DOHH2 (cell line): Measurements from ENCODE around the gene PPP2R2D.

ENCODE experiments used
- H3F3A ChIP-seq: fragments of 200-600 bp; sonication (generic), shearing (Covaris generic); 2 replicates; pipeline ENCODE4 v1.6.0; 2016; ENCODE audit warnings: antibody characterized with exemption, mild to moderate bottlenecking; ENCODE audit not compliant: control insufficient read depth, insufficient read depth
- H3K27ac ChIP-seq: fragments of 200-600 bp; sonication (generic); 2 replicates; pipeline ENCODE4 v1.5.1; 2014; ENCODE audit warnings: low read depth, mild to moderate bottlenecking, low read length, moderate library complexity
- H3K27me3 ChIP-seq: fragments of 200-600 bp; sonication (generic); 2 replicates; pipeline ENCODE4 v1.6.1; 2014; ENCODE audit warnings: mild to moderate bottlenecking, low read length, mixed read lengths; ENCODE audit not compliant: control insufficient read depth
- H3K36me3 ChIP-seq: fragments of 200-600 bp; sonication (generic); 2 replicates; pipeline ENCODE4 v1.6.1; 2014; ENCODE audit warnings: mild to moderate bottlenecking, low read length, moderate library complexity, mixed read lengths; ENCODE audit not compliant: control insufficient read depth
- H3K4me1 ChIP-seq: fragments of 200-600 bp; sonication (generic); 2 replicates; pipeline ENCODE4 v1.6.1; 2014; ENCODE audit warnings: mild to moderate bottlenecking, low read length, mixed read lengths; ENCODE audit not compliant: control insufficient read depth
- H3K4me2 ChIP-seq: fragments of 200-600 bp; sonication (generic); 2 replicates; pipeline ENCODE4 v1.6.0; 2014; ENCODE audit warnings: mild to moderate bottlenecking, low read length, moderate library complexity
- H3K4me3 ChIP-seq: fragments of 200-600 bp; sonication (generic); 2 replicates; pipeline ENCODE4 v1.5.1; 2014; ENCODE audit warnings: mild to moderate bottlenecking, low read length, mixed read lengths
- H3K79me2 ChIP-seq: fragments of 200-600 bp; sonication (generic); 2 replicates; pipeline ENCODE4 v1.6.1; 2014; ENCODE audit warnings: mild to moderate bottlenecking, low read length, mixed read lengths; ENCODE audit not compliant: control insufficient read depth
- H3K9me2 ChIP-seq: fragments of 200-600 bp; sonication (generic); replicated peaks from 2 replicates; pipeline ENCODE4 v1.6.1; 2014; ENCODE audit warnings: mild to moderate bottlenecking, low read length, mixed read lengths; ENCODE audit not compliant: control insufficient read depth
- H3K9me3 ChIP-seq: fragments of 200-600 bp; sonication (generic); 2 replicates; pipeline ENCODE4 v1.6.1; 2014; ENCODE audit warnings: antibody characterized with exemption, low read length, mixed read lengths; ENCODE audit not compliant: control insufficient read depth, insufficient read depth
- H4K20me1 ChIP-seq: fragments of 200-600 bp; sonication (generic); 2 replicates; pipeline ENCODE4 v1.6.0; 2014; ENCODE audit warnings: low read depth, mild to moderate bottlenecking, antibody characterized with exemption, low read length, moderate library complexity; ENCODE audit not compliant: control insufficient read depth, insufficient read depth
- CTCF ChIP-seq: fragments of 200-600 bp; sonication (generic); IDR thresholded peaks from one replicate; pipeline ENCODE4 v1.5.1; 2014; ENCODE audit warnings: antibody characterized with exemption, mild to moderate bottlenecking, low read depth, low read length; ENCODE audit not compliant: poor library complexity, severe bottlenecking
- EZH2phosphoT487 ChIP-seq: fragments of 200-600 bp; sonication (generic); IDR thresholded peaks from 2 replicates; pipeline ENCODE4 v1.6.1; 2017; ENCODE audit warnings: borderline replicate concordance, mild to moderate bottlenecking, antibody characterized with exemption, low read length, moderate library complexity, mixed read lengths

The PPP2R2D gene

GRCh38 chr10:131997366-131998049, 96.7 kb downstream of the PPP2R2D start:
- no peak overlapping the region for H3K27ac ChIP-seq
- no peaks in the 10 kb centered on the region for H4K20me1 ChIP-seq
- TF ChIP-seq CTCF (no peak), EZH2phosphoT487 (no peak)
- H3K9me3 ChIP-seq = no peaks in the 10 kb centered on the region
- no peaks in the 10 kb centered on the region for H3K9me2 ChIP-seq
- no peaks in the 10 kb centered on the region for H3K27me3 ChIP-seq
- H3K4me2 ChIP-seq = no peak overlapping the region
- no peaks in the 10 kb centered on the region for H3F3A ChIP-seq
- no peaks in the 10 kb centered on the region for H3K4me1 ChIP-seq
- no peaks in the 10 kb centered on the region for H3K79me2 ChIP-seq
- no peak overlapping the region for H3K4me3 ChIP-seq
- H3K36me3 ChIP-seq = no peaks in the 10 kb centered on the region

- no peak overlapping the region for H3K4me2 ChIP-seq
- H3K36me3 ChIP-seq = no peaks in the 10 kb centered on the region
- H4K20me1 ChIP-seq = no peaks in the 10 kb centered on the region
- no peaks in the 10 kb centered on the region for H3K27me3 ChIP-seq
- no peaks in the 10 kb centered on the region for H3K79me2 ChIP-seq
- H3F3A ChIP-seq = no peaks in the 10 kb centered on the region
- no peaks in the 10 kb centered on the region for H3K9me2 ChIP-seq
- H3K27ac ChIP-seq = no peak overlapping the region
- H3K4me1 ChIP-seq = no peaks in the 10 kb centered on the region
- TF ChIP-seq CTCF (no peak), EZH2phosphoT487 (no peak)
- H3K4me3 ChIP-seq = no peak overlapping the region
- H3K9me3 ChIP-seq = no peaks in the 10 kb centered on the region
These were observed 97.4 kb downstream of the PPP2R2D start for GRCh38 chr10:131998050-131998844.

- no peak overlapping the region for H3K4me2 ChIP-seq
- H3K4me3 ChIP-seq = no peak overlapping the region
- H3K9me3 ChIP-seq = no peaks in the 10 kb centered on the region
- H3F3A ChIP-seq = no peaks in the 10 kb centered on the region
- no peak for TF ChIP-seq CTCF
- TF ChIP-seq EZH2phosphoT487 = no peak
- no peaks in the 10 kb centered on the region for H3K9me2 ChIP-seq
- H3K27ac ChIP-seq = no peak overlapping the region
- no peaks in the 10 kb centered on the region for H3K36me3 ChIP-seq
- no peaks in the 10 kb centered on the region for H3K27me3 ChIP-seq
- no peaks in the 10 kb centered on the region for H3K4me1 ChIP-seq
- H3K79me2 ChIP-seq = no peaks in the 10 kb centered on the region
- no peaks in the 10 kb centered on the region for H4K20me1 ChIP-seq
These were observed 98.3 kb downstream of the PPP2R2D start for GRCh38 chr10:131998845-131999681.
